CD4-positive, alpha-beta T cell treated with Interleukin-17A for 4 hours (primary cell): ENCODE measurements around the gene FRMD1.

Experiments
- DNase-seq: peaks from one replicate; pipeline ENCODE4 v3.0.0-alpha.2; 2020; ENCODE audit warnings: mixed read lengths

Gene FRMD1

GRCh38 chr6:168075787-168076202, 3.2 kb downstream of the FRMD1 start:
- DNase-seq, result no peak

- DNase-seq, result no peak
These were observed 3.8 kb downstream of the FRMD1 start for GRCh38 chr6:168075216-168075615.

GRCh38 chr6:168073937-168074730, 4.9 kb downstream of the FRMD1 start:
- DNase-seq, result no peak

- no peak for DNase-seq
These were observed 6.3 kb downstream of the FRMD1 start for GRCh38 chr6:168072730-168073129.

DNA sequence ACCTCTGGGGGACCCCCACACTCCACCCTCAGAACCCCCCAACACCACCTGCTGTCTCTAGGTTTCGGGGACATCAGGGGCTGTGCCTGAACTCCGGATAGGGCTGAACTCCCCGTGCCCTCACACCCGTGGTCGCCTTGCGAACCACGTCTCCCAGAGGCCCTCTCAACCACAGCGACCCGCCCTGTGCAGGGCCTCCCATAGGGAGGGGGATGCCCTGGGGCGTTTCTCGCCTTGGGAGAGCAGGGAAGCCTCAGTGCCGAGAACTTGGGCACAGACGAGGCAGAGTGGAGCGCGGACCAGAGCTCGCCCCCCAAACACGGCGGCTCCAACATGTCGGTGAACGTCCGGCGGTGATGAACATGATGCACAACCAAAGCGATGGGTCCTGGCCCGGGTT, 6.8 kb downstream of the FRMD1 start:
- no peak for DNase-seq

- DNase-seq, result no peak
These were observed 7.4 kb downstream of the FRMD1 start for GRCh38 chr6:168071620-168072019.

GRCh38 chr6:168070804-168071203, 8.2 kb downstream of the FRMD1 start:
- no peak for DNase-seq

GRCh38 chr6:168067081-168067759, 11.8 kb downstream of the FRMD1 start:
- no peak for DNase-seq

DNA sequence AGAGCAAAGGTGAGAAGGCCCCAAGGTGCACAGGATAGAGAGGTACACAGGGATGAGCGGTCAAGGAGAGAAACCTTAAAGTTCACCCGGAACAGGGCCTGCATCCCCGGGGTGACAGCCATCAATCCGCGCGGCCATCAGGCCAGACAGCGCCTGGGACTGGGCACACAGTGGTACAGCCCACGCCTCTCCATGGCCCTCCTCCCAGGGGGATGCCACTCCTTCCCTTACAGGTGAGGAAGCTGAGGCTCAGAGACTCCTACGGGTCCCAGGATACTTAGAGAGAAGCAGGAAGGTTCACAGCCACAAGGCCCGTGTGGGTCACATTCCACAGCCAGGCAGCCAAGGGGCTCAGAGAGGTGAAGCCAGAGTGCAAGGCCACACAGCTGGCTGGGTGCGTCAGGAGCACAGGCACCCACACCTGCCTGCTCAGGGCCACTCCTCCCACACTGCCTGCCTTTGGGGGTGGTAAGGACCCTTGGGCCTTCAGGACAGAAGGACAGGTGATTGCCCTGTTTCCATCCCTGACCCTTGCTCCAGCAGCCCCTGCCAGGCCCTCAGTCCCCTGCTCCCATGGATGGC, 14.7 kb downstream of the FRMD1 start:
- no peak for DNase-seq

DNA sequence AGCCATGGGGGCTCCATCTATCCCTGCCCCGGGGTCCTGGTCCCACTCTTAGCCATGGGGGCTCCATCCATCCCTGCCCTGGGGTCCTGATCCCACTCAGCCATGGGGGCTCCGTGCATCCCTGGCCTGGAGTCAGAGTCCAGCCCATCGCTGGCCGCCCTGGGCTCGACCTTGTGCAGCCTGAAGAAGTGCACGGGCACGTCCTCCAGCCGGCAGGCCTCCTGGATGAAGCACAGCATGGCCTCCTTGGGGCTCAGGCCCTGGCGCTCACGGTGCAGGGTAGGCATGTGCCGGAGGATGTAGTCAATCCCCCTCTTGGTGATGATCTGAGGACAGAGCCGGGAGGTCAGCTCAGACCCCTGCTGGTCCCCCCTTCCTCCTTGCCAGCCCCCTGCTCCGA, 15.6 kb downstream of the FRMD1 start:
- DNase-seq, result no peak

DNA sequence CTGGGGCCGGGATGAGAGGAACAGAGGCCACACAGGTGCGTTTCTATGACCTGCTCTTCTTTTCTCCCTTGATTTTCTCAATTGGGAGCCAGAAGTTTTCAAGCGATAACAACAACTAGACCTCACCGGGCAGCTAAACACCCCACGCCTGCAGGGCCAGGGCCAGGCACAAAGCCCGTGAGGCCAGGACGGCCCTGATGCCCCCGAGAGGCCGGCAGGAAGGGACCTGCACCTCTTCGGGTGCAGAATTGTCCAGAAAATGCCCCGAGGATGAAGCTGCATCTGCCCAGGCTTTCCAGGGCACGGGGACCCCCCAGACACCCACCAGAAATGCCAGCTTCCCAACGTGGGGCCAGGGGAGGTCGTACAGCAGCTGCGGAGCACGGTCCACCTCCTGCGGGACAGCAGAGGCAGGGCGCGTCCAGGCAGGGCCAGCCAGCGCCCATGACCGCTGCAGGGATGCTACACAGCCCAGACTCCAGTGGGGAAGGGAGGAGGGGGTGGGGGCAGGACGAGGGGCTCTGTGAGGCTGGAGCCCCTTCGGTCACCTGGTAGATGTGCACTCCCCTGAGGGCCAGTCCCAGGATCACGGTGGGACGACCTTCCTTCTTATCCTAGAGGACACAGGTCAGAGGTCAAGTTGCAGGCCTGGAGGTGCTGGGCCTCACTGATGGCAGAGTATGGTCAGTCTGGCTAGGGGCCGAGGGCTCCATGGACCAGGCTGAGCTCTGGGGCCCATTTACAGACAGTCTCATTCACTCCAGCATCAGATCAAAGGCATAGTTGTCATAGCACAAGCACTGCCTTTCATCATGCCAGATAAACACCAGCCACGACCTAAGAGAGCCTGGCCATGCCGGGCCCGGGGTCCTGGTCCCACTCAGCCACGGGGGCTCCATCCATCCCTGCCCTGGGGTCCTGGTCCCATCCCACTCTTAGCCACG, 16.4 kb downstream of the FRMD1 start:
- DNase-seq, result no peak

DNA sequence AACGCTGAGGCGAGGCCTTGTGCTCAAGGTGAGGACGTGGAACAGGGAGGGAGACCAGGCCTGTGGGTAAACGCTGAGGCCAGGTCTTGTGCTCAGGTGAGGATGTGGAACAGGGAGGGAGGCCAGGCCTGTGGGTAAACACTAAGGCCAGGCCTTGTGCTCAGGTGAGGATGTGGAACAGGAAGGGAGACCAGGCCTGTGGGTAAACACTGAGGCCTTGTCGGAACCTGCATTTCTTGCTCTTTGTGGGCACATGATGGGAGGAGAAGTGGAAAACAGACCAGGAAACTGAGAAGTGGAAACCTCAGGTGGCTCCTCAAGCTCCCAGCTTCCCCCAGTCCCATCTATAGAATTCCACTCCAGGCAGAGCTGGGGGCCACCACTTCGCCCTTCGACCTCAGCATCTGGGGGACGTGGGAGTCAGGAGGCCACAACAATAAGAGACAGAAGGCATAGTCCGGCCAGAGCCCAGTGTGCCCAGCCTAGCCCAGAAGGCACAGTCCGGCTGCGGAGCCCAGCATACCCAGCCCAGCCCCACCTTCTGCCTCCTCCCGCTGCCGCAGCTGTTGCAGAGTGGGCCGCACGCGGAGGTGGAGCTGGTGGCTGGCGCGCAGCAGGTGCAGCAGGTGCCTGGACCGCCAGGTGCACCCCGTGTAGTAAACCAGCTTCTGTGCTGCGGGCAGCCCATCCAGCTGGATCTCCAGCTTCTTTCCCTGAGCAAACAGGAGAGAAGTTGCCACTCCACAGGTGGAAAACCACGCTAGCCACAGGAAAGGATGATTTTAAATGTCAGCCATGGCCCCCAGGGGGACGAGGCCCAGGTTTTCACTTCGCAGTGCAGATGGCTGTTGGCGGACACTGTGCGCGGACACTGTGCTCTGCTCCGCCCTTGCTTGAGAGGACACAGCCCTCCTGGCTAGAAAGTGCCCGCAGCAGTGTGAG, 17.5 kb downstream of the FRMD1 start:
- no peak for DNase-seq

DNA sequence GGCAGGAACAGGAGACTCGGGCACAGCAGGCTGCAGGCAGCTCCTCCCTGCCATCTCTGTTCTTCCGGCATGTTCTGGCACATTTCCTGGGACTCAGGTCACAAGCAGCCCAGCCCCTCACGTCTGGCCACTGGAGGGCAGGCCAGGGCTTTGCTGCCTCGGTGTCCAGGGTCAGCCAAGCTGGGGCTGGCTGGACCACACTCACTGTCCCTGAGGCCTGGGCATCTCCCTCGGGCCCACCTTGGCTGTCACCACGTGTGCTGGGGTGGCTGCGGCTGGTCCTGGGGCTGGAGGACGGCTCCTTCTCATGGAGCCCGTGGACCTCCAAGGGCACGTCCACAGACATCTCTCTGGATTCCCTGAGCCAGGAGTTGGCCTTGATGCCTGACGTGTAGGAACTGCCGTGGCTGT, 18.5 kb downstream of the FRMD1 start:
- no peak for DNase-seq

DNA sequence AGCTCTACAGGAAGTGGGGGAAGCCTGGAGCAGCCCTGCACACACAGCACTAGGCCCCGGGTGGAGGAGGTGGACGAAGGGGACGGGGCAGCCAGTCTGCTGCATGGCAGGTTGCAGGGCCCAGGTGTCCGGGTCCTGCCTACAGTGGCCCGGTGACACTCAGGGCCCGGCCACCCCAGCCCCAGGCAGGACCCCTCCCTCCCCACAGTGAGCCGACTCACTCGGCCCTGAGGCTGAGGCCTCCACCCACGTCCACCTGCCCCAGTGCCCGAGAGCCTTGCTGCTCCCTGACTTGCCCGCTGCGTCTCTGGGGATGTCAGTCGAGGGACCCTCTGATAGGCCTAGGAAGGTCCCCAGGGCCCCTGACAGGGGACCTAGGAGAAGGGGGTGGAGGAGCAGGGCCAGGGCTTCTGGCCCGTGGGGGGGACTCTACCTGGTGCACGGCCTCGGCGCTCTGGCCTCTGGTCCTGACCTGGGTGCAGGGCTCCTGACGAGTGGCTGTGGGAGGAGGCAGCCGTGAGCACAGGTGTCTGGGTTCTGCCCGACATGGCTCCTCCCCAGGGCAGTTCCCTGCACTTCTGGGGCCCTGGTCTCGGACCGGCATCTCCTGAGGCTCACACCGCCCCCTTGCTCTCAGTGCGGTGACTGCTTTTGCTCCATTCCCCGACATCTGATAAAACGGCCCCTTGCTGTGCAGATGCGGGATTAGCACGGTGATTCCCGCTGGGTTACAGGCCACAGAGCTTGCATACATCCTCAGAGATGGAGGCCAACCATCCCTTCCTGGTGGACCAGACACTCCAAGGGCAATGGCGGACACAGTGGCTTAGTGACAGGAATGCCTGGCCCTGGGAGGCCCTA, 20.1 kb downstream of the FRMD1 start:
- no peak for DNase-seq

- DNase-seq, result no peak
These were observed 21.2 kb downstream of the FRMD1 start for GRCh38 chr6:168057836-168058235.

DNA sequence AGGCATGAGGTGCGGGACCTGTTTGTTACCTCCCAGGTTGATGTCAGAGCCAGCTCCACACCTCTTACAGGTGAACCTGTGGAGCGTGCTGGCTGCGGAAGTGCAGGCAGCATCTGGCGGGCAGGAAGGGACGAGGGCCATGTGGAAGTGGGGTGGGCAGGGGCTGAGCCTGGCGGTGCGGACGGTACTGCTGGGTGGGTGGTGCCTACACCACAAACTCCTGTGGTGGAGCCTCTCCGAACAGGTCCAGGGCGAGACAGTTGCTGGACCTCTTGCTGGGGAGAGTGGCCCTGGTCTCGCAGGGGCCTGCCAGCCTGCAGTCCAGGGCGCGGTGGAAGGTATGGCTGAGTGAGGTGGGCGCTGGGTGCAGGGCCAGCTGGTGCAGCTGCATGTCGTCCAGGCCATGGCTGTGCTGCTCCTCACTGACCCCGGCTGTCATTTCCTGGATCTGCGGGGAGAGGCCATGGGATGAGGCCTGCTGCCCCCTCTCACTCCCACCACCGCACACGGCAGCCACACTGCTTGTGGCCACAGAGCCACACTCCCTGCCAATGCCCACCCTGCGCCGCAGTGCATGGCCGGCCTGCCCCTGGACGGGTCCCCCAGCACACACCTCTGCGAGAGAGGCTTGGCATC, 22.0 kb downstream of the FRMD1 start:
- DNase-seq, result no peak

DNA sequence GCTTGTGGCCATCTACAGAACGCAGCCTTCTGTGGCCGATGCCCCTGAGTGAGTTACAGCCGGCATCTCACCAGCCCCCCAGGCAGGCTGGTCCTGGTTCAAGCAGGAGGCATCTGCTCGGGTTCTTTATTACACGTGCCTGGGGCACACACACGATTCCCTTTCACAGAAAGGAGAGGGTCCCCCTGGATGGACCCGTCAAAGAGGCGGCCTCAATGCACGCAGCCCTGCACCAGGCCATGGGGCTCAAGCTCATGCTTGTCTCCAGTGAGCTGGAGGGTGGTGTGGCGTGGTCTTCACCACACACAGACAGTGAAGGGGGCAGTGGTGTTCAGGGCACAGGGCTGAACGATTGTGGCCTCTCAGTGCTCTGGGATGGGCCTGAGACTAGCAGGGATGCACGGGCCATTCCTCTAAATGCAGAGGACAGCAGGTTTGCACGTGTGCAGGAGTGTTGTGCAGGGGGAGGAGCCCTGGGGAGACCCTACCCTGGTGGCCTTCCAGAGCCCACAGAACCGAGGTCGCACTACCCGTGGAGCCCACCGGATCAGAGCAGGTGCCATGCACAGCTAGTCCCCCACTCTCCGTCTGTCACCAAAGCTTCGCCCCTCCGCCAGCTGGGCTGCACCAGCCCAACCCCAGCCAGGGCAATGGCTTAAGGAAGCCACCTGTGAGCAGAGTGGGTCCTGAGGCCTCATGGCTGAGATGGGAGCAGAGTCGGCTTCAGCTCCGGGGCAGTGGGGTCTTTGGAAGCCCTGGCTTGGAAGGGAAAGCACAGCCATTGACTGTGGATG, 23.1 kb downstream of the FRMD1 start:
- no peak for DNase-seq

DNA sequence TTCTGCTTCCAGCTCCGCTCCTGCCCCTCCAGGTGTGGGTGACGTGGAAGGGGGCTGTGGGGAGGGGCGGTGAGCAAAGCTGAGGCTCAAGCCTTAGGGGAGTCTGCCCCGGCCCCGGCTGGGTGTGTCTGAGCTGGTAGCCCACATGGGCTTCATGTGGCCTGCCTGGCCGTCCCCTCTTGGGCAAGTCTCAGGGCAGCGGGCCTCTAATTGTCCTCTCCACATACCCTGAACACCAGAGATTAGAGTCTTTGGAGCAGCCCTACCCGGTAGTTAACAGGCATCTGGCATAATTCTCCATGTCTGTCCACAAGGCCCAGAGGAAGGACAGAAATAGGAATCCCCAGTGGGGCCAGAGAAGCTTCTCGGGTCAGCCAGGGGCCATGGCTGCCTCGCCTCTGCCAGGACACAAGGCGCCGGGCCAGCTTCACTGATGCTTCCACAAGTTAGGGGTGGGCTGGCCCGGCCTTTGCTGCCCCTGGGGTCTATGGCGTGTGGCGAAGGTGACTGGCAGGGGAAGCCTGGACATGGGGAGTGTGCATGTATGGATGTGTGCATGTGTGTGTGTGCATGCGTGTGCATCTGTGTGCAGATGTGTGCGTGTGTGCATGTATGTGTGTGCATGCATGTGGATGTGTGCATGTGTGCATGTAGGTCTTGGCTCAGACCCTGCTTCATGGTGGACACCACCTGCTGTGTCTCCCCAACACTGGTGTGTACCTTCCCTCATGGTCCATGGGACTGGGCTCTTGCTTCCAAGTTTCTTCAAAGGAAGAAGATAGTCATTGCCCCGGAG, 24.0 kb downstream of the FRMD1 start:
- DNase-seq, result no peak
